ENCODE measurements around the gene MAN2C1.
"Not testable (repeated sequence)": the region's sequence is repeated elsewhere in the genome, so short reads cannot be mapped to it uniquely, and the experiment has no call there.

MAN2C1 gene

GRCh38 chr15:75346796-75347221 is 21.6 kb downstream of the MAN2C1 start, which contains the start of gene NEIL1:
NEIL1 (plus strand) TSS chr15:75347039; CDS start chr15:75348906, 1,867 bp downstream.
- DNase-seq (ENCODE audit: low spot score), result no peak

GRCh38 chr15:75343953-75344352 is 24.5 kb downstream of the MAN2C1 start:
- DNase-seq (ENCODE audit: low spot score), result not testable (repeated sequence)

- no peak for DNase-seq (ENCODE audit: low spot score)
Measured at GRCh38 chr15:75342221-75342620, 26.2 kb downstream of the MAN2C1 start.

GRCh38 chr15:75339531-75340240 is 28.7 kb downstream of the MAN2C1 start:
- DNase-seq (ENCODE audit: low spot score), result no peak

- no peak for DNase-seq (ENCODE audit: low spot score)
Measured at GRCh38 chr15:75338661-75339240, 29.7 kb downstream of the MAN2C1 start.

- DNase-seq (ENCODE audit: low spot score), result peak; percentile 93
Measured at GRCh38 chr15:75335705-75336355, 32.6 kb downstream of the MAN2C1 start, which contains the start of gene COMMD4. COMMD4 (plus strand) TSS chr15:75336063; CDS start chr15:75336090, 27 bp downstream.

GRCh38 chr15:75335313-75335704 is 33.1 kb downstream of the MAN2C1 start:
- DNase-seq (ENCODE audit: low spot score), result no peak

- DNase-seq (ENCODE audit: low spot score), result not testable (repeated sequence)
Measured at GRCh38 chr15:75333654-75334419, 34.6 kb downstream of the MAN2C1 start.

GRCh38 chr15:75332093-75332492 is 36.3 kb downstream of the MAN2C1 start:
- not testable (repeated sequence) for DNase-seq (ENCODE audit: low spot score)

- DNase-seq (ENCODE audit: low spot score), result no peak
Measured at GRCh38 chr15:75329571-75329970, 38.8 kb downstream of the MAN2C1 start.

GRCh38 chr15:75328493-75329314 is 39.7 kb downstream of the MAN2C1 start:
- no peak for DNase-seq (ENCODE audit: low spot score)

GRCh38 chr15:75327491-75327890 is 40.9 kb downstream of the MAN2C1 start:
- no peak for DNase-seq (ENCODE audit: low spot score)

- DNase-seq (ENCODE audit: low spot score), result no peak
Measured at GRCh38 chr15:75327005-75327404, 41.4 kb downstream of the MAN2C1 start.

- no peak for DNase-seq (ENCODE audit: low spot score)
Measured at GRCh38 chr15:75325922-75326321, 42.5 kb downstream of the MAN2C1 start.

- DNase-seq (ENCODE audit: low spot score), result no peak
Measured at GRCh38 chr15:75321711-75322110, 46.7 kb downstream of the MAN2C1 start.

- not testable (repeated sequence) for DNase-seq (ENCODE audit: low spot score)
Measured at GRCh38 chr15:75319231-75319897, 49.0 kb downstream of the MAN2C1 start.

- DNase-seq (ENCODE audit: low spot score), result no peak
Measured at GRCh38 chr15:75314552-75315290, 53.7 kb downstream of the MAN2C1 start.

GRCh38 chr15:75313116-75313845 is 55.1 kb downstream of the MAN2C1 start:
- no peak for DNase-seq (ENCODE audit: low spot score)

- DNase-seq (ENCODE audit: low spot score), result not testable (repeated sequence)
Measured at GRCh38 chr15:75312548-75312947, 55.9 kb downstream of the MAN2C1 start.

All from kidney capillary endothelial cell (primary cell).